SHP77 treated with DMSO at 0.1 percent for 48 hours (cell line): ENCODE measurements around the gene YJU2.
"Not testable (repeated sequence)": the region's sequence is repeated elsewhere in the genome, so short reads cannot be mapped to it uniquely, and the experiment has no call there.

Source experiments
- DNase-seq: peaks from one replicate; lab custom pipeline; 2025; lab: John Stamatoyannopoulos, UW

Gene YJU2

DNA sequence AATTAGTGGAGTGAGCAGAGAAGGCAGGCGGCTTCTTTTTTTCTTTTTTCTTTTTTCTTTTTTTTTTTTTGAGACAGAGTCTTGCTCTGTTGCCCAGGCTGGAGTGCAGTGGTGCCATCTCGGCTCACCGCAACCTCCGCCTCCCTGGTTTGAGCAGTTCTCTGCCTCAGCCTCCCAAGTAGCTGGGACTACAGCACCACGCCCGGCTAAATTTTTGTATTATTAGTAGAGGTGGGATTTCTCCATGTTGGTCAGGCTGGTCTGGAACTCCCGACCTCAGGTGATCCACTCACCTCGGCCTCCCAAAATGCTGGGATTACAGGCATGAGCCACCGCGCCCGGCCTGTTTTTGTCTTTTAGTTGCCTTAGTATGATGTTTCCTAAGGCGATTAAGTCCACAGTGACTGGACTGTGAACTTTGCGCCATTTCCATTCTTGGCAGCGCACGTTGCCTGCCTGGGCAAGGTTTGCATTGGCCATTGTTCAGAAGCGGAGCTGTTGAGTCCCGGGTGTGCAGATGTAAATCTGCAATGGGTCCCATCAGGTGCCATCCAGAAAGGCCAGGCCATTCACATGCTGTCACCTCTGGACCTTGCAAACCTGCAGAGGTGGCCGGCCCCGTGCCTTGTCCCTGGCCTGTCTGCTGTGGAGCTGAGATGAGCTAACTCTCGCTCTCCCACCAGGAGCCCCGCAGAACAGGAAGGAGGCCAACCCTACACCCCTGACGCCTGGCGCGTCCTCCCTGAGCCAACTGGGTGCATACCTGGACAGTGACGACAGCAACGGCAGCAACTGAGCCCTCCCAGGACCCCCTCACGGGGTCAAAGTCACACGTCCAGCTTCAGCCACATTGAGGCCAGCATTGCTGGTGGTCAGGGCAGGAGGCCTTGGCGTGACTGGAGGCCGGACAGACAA, 21.3 kb downstream of the YJU2 start:
- DNase-seq, result no peak

DNA sequence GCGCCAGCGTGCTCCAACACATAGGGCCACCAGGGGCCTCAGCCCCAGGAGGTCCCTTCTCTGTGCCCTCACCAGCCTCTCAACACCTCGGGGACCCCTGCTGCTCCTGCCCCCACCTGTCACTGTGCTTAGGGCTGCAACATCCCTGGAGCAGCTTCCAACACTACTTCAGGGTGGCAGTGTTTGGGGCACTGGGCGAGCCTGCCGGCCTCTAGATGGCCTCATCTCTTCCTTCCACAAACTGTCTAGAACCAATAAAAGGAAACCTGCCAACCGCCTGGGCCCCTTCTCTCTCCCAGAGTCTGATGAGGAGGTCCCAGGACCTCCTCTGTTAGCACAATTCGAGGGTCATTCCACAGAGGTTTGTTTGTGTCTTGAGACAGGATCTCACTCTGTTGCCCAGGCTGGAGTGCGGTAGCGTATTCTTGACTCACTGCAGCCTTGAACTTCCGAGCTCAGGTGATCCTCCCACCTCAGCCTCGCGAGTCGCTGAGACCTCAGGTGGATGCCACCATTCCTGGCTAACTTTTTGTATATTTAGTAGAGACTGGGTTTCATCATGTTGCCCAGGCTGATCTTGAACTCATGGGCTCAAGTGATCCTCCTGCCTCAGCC, 22.0 kb downstream of the YJU2 start:
- no peak for DNase-seq

DNA sequence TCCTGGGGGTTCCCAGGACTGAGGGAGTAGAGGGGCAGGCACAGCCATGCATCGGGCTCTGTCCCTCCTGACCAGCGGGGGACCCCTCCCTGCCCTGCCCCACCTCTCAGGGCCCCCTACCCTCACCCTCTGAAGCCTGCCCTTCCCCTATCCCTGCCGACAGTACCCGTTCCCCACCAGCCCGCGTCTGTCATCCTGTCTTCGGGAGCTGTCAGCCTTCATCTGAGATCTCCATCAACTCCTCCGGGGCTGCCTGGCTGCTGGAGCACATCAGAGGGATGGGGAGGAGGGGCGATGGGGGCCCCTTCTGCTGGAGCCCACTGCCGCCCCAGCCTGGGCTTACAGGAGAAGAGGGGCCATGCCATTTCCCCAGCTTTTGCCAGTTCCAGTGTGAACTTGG, 26.0 kb downstream of the YJU2 start:
- no peak for DNase-seq

GRCh38 chr19:4274321-4274686, 27.4 kb downstream of the YJU2 start:
- DNase-seq, result not testable (repeated sequence)

- no peak for DNase-seq
Measured at GRCh38 chr19:4277191-4277696, 30.4 kb downstream of the YJU2 start.

GRCh38 chr19:4278010-4278409, 31.1 kb downstream of the YJU2 start:
- no peak for DNase-seq

GRCh38 chr19:4278419-4279266, 31.8 kb downstream of the YJU2 start, which contains the start of gene SHD:
Gene SHD (plus strand): TSS chr19:4279266. CDS start chr19:4280064, 798 bp downstream.
- no peak for DNase-seq

DNA sequence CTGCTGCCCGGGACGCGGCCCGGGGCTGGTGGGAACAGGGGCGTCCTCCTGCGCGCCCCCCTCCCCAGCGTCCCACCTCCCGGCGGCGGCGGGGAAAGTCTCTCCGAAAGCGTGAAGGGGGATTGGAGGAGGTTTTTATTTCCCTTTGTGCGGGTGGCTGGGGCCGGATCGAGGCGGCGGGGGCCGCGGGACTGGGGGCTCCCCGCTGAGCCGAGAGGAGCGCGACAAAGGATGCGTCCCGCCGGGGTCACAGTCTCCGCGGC, 32.3 kb downstream of the YJU2 start:
- DNase-seq, result no peak

- no peak for DNase-seq
Measured at GRCh38 chr19:4279530-4280422, 32.9 kb downstream of the YJU2 start.

- peak; percentile 25 for DNase-seq
Measured at GRCh38 chr19:4284176-4284958, 37.5 kb downstream of the YJU2 start.

DNA sequence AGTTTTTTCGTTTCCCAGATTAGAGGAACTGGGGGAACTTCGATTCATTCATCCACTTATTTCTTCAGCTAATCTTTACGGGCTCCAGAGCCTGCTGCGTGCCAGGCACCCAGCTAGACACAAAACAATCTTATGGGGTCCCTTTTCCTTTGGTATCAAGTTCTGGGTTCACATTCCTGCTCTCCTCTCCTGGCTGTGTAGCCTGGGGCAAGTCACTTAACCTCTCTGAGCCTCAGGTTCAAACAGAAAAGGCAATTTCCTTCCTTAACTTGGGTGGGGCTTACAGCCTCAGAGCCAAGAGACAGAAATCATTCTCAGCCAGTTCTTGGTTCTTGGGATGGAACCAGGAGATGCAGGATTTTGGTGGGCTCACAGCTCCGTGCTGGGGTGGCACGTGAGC, 38.1 kb downstream of the YJU2 start:
- DNase-seq, result no peak

GRCh38 chr19:4286141-4286540, 39.3 kb downstream of the YJU2 start:
- DNase-seq, result not testable (repeated sequence)

DNA sequence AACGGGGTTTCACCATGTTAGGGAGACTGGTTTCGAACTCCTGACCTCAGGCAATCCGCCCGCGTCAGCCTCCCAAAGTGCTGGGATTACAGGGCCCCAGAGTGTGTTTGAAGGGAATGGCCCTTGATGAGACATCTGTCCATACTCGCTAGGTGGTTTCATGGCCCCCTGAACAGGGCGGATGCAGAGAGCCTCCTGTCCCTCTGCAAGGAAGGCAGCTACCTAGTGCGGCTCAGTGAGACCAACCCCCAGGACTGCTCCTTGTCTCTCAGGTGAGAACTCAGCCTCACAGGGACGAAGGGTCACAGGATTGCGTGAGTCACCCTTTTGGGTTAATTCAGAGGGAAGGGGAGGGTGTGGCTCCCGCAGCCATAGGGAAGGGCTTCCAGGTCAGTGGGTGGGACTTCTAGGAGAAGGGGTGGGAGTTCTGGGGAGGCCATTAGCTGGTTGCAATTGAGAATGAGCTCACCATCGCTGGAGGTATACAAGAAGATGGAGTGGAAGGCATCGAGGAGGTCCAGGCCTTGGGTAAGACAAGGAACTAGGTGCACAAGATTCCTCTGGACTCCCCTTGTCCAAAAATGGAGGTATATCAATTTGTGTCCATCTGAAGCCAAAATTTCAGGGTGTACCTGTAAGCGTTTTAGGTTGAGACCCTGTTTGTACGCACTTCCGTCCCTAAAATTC, 41.4 kb downstream of the YJU2 start:
- no peak for DNase-seq

- no peak for DNase-seq
Measured at GRCh38 chr19:4291184-4291732, 44.4 kb downstream of the YJU2 start.

- DNase-seq, result no peak
Measured at GRCh38 chr19:4292515-4292914, 45.6 kb downstream of the YJU2 start.

DNA sequence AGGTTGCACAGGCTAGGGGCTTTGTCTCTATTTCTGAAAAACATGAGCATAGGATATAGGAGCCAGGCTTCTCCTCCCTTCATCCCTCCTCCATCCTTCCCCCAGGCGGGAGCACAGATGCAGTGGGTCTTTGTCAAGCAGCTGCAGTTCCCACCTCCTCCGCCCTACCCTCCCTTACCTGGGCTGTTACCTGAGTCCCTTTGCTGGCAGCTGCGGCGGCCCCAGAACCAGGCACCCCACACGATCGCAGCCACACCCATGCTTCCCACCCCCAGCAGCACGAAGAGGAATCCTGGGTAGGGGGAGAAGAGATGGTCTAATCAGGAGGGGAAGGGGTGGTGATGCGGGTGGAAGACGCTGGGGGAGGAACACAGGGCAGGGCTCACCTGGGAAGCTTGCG, 47.5 kb downstream of the YJU2 start:
- no peak for DNase-seq

- peak; percentile 69 for DNase-seq
Measured at GRCh38 chr19:4295972-4296771, 49.3 kb downstream of the YJU2 start.

GRCh38 chr19:4297901-4298809, 51.3 kb downstream of the YJU2 start:
- no peak for DNase-seq
